PFSK-1 (cell line): Measurements from ENCODE around the gene CCDC69.

Source experiments
- FOXP2 ChIP-seq: optimal IDR thresholded peaks from 2 replicates; pipeline ENCODE3; 2011; ENCODE audit warnings: borderline replicate concordance, control low read depth, inconsistent platforms; ENCODE audit not compliant: insufficient read depth; ENCODE audit errors: extremely low read length, extremely low read depth
- POLR2AphosphoS5 ChIP-seq: IDR thresholded peaks from 2 replicates; pipeline ENCODE4 v1.6.1; 2012; ENCODE audit warnings: low read depth, mild to moderate bottlenecking, control low read depth, low read length, moderate library complexity
- SIN3A ChIP-seq: IDR thresholded peaks from 2 replicates; pipeline ENCODE4 v1.6.1; 2012; ENCODE audit warnings: mild to moderate bottlenecking, low read length, moderate library complexity, borderline replicate concordance; ENCODE audit not compliant: insufficient read depth
- TAF1 ChIP-seq: IDR thresholded peaks from 2 replicates; pipeline ENCODE4 v1.6.1; 2012; ENCODE audit warnings: low read length, control low read depth, borderline replicate concordance; ENCODE audit not compliant: insufficient read depth
- TF ChIP-seq, protein P1 (sequence below), 2 experiments: IDR thresholded peaks; 2 replicates each; pipeline versions ENCODE4 v1.6.1 to v1.8.0; 2011 to 2012; ENCODE audit warnings: low read depth in 2 of 2, low read length in 2 of 2, control low read depth in 1 of 2, inconsistent platforms in 1 of 2, mild to moderate bottlenecking in 1 of 2, moderate library complexity in 1 of 2; ENCODE audit not compliant: insufficient read depth in 1 of 2

The CCDC69 gene

GRCh38 chr5:151184316-151185042 is 39.4 kb downstream of the CCDC69 start:
- TF ChIP-seq POLR2AphosphoS5 (no peak), SIN3A (no peak), FOXP2 (no peak), TAF1 (no peak)
- TF ChIP-seq, protein P1, sequence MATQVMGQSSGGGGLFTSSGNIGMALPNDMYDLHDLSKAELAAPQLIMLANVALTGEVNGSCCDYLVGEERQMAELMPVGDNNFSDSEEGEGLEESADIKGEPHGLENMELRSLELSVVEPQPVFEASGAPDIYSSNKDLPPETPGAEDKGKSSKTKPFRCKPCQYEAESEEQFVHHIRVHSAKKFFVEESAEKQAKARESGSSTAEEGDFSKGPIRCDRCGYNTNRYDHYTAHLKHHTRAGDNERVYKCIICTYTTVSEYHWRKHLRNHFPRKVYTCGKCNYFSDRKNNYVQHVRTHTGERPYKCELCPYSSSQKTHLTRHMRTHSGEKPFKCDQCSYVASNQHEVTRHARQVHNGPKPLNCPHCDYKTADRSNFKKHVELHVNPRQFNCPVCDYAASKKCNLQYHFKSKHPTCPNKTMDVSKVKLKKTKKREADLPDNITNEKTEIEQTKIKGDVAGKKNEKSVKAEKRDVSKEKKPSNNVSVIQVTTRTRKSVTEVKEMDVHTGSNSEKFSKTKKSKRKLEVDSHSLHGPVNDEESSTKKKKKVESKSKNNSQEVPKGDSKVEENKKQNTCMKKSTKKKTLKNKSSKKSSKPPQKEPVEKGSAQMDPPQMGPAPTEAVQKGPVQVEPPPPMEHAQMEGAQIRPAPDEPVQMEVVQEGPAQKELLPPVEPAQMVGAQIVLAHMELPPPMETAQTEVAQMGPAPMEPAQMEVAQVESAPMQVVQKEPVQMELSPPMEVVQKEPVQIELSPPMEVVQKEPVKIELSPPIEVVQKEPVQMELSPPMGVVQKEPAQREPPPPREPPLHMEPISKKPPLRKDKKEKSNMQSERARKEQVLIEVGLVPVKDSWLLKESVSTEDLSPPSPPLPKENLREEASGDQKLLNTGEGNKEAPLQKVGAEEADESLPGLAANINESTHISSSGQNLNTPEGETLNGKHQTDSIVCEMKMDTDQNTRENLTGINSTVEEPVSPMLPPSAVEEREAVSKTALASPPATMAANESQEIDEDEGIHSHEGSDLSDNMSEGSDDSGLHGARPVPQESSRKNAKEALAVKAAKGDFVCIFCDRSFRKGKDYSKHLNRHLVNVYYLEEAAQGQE (IDR thresholded peaks at IDR 0.05; ENCODE audit: insufficient read depth in 1 of 2, low read depth in 2 of 2, low read length in 2 of 2): no peak

- TF ChIP-seq, protein P1 (IDR thresholded peaks at IDR 0.05; ENCODE audit: insufficient read depth in 1 of 2, low read depth in 2 of 2, low read length in 2 of 2): no peak
- no peak for TF ChIP-seq FOXP2
- TF ChIP-seq POLR2AphosphoS5: no peak
- TF ChIP-seq SIN3A: no peak
- TF ChIP-seq TAF1: no peak
Measured at GRCh38 chr5:151183456-151184245, 40.2 kb downstream of the CCDC69 start.

DNA sequence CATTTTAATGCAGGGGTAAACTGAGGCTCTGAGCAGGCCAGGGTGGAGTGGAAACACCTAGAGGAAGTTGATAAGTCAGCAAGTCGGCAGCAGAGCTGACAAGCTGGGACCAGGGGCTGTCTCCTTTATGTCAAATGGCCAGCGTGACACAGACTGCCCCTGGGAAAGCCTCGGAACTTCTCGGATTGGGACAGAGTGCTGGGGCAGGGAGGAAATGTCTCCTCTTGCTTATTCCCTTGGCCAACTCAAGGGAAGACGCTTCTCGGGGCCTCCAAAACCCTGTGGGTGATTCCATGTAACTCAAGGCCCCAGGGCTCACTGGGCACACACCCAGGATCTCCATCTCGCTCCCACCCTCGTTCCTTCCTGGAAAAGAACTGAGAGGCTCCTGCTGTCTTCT is 40.9 kb downstream of the CCDC69 start:
- TF ChIP-seq POLR2AphosphoS5: no peak
- TF ChIP-seq, protein P1 (IDR thresholded peaks at IDR 0.05; ENCODE audit: insufficient read depth in 1 of 2, low read depth in 2 of 2, low read length in 2 of 2): no peak
- no peak for TF ChIP-seq FOXP2
- no peak for TF ChIP-seq TAF1
- TF ChIP-seq SIN3A: no peak

- TF ChIP-seq FOXP2 (no peak), POLR2AphosphoS5 (no peak)
- TF ChIP-seq, protein P1 (IDR thresholded peaks at IDR 0.05; ENCODE audit: insufficient read depth in 1 of 2, low read depth in 2 of 2, low read length in 2 of 2): no peak
Measured at GRCh38 chr5:151182524-151182900, 41.4 kb downstream of the CCDC69 start.

- TF ChIP-seq TAF1 (no peak), SIN3A (no peak), FOXP2 (no peak), POLR2AphosphoS5 (no peak)
- TF ChIP-seq, protein P1 (IDR thresholded peaks at IDR 0.05; ENCODE audit: insufficient read depth in 1 of 2, low read depth in 2 of 2, low read length in 2 of 2): no peak
Measured at GRCh38 chr5:151181818-151182523, 41.9 kb downstream of the CCDC69 start.
